ENCODE data around the gene BMP8B. TPM values are rescaled to one million over a fixed set of nuclear protein-coding genes. Genes with fewer than 3 reads are reported as not detected.
"Not testable (repeated sequence)": the region's sequence is repeated elsewhere in the genome, so short reads cannot be mapped to it uniquely, and the experiment has no call there.

Gene BMP8B
- polyA plus RNA-seq, 1 donor: 8.1 TPM

- Histone ChIP-seq H3K36me3 (ENCODE audit: control insufficient read depth, insufficient read depth, low read length) (no peaks in the 10 kb centered on the region), H3K4me3 (ENCODE audit: low read length) (no peak overlapping the region), H3K27me3 (ENCODE audit: control insufficient read depth, insufficient read depth, low read length) (no peaks in the 10 kb centered on the region), H3K9me3 (ENCODE audit: control insufficient read depth, low read depth, low read length) (peaks cover 4% of the 10 kb centered on the region), H3K27ac (ENCODE audit: low read length) (no peak overlapping the region), H3K4me1 (ENCODE audit: control insufficient read depth, insufficient read depth, low read length) (no peaks in the 10 kb centered on the region)
- 100% methylated on average over 2 of the region's 3 CpGs for WGBS (ENCODE audit: insufficient coverage, low lambda C conversion rate)
- no peak for DNase-seq
These were observed 24.2 kb upstream of the BMP8B start for GRCh38 chr1:39812913-39813312.

GRCh38 chr1:39808784-39809517 is 20.3 kb upstream of the BMP8B start:
- 95% methylated on average over 3 of the region's 8 CpGs for WGBS (ENCODE audit: insufficient coverage, low lambda C conversion rate)
- H3K4me3 ChIP-seq (ENCODE audit: low read length): no peak overlapping the region
- H3K4me1 ChIP-seq (ENCODE audit: control insufficient read depth, insufficient read depth, low read length): no peaks in the 10 kb centered on the region
- no peaks in the 10 kb centered on the region for H3K36me3 ChIP-seq (ENCODE audit: control insufficient read depth, insufficient read depth, low read length)
- peaks cover 12% of the 10 kb centered on the region for H3K9me3 ChIP-seq (ENCODE audit: control insufficient read depth, low read depth, low read length)
- H3K27ac ChIP-seq (ENCODE audit: low read length): no peak overlapping the region
- DNase-seq: no peak
- H3K27me3 ChIP-seq (ENCODE audit: control insufficient read depth, insufficient read depth, low read length): no peaks in the 10 kb centered on the region

GRCh38 chr1:39805385-39805784 is 16.7 kb upstream of the BMP8B start:
- Histone ChIP-seq H3K9me3 (ENCODE audit: control insufficient read depth, low read depth, low read length) (peaks cover 12% of the 10 kb centered on the region), H3K4me1 (ENCODE audit: control insufficient read depth, insufficient read depth, low read length) (no peaks in the 10 kb centered on the region), H3K27ac (ENCODE audit: low read length) (no peak overlapping the region), H3K36me3 (ENCODE audit: control insufficient read depth, insufficient read depth, low read length) (no peaks in the 10 kb centered on the region), H3K27me3 (ENCODE audit: control insufficient read depth, insufficient read depth, low read length) (no peaks in the 10 kb centered on the region), H3K4me3 (ENCODE audit: low read length) (no peak overlapping the region)
- DNase-seq: no peak
- whole genome bisulfite sequencing (ENCODE audit: insufficient coverage, low lambda C conversion rate): 100% methylated on average over 2 of the region's 2 CpGs

GRCh38 chr1:39802496-39803260 is 14.0 kb upstream of the BMP8B start:
- WGBS (ENCODE audit: insufficient coverage, low lambda C conversion rate): 80% methylated on average over 1 of the region's 14 CpGs
- H3K9me3 ChIP-seq (ENCODE audit: control insufficient read depth, low read depth, low read length): peaks cover 6% of the 10 kb centered on the region
- H3K36me3 ChIP-seq (ENCODE audit: control insufficient read depth, insufficient read depth, low read length): no peaks in the 10 kb centered on the region
- H3K4me3 ChIP-seq (ENCODE audit: low read length): no peak overlapping the region
- H3K27ac ChIP-seq (ENCODE audit: low read length): no peak overlapping the region
- peaks cover 4% of the 10 kb centered on the region for H3K4me1 ChIP-seq (ENCODE audit: control insufficient read depth, insufficient read depth, low read length)
- no peaks in the 10 kb centered on the region for H3K27me3 ChIP-seq (ENCODE audit: control insufficient read depth, insufficient read depth, low read length)
- no peak for DNase-seq

- peaks cover 4% of the 10 kb centered on the region for H3K4me1 ChIP-seq (ENCODE audit: control insufficient read depth, insufficient read depth, low read length)
- no peaks in the 10 kb centered on the region for H3K36me3 ChIP-seq (ENCODE audit: control insufficient read depth, insufficient read depth, low read length)
- DNase-seq: no peak
- H3K4me3 ChIP-seq (ENCODE audit: low read length): no peak overlapping the region
- no peaks in the 10 kb centered on the region for H3K27me3 ChIP-seq (ENCODE audit: control insufficient read depth, insufficient read depth, low read length)
- WGBS (ENCODE audit: insufficient coverage, low lambda C conversion rate): 100% methylated on average over 1 of the region's 3 CpGs
- H3K27ac ChIP-seq (ENCODE audit: low read length): peak overlapping the region; percentile 21
- H3K9me3 ChIP-seq (ENCODE audit: control insufficient read depth, low read depth, low read length): no peaks in the 10 kb centered on the region
These were observed 11.8 kb upstream of the BMP8B start for GRCh38 chr1:39800471-39800835.

GRCh38 chr1:39799770-39800470 is 11.3 kb upstream of the BMP8B start:
- H3K27ac ChIP-seq (ENCODE audit: low read length): peak overlapping the region; percentile 61
- WGBS (ENCODE audit: insufficient coverage, low lambda C conversion rate): no CpG with 5 or more reads among the region's 8 CpGs
- H3K4me3 ChIP-seq (ENCODE audit: low read length): no peak overlapping the region
- H3K9me3 ChIP-seq (ENCODE audit: control insufficient read depth, low read depth, low read length): no peaks in the 10 kb centered on the region
- peaks cover 4% of the 10 kb centered on the region for H3K4me1 ChIP-seq (ENCODE audit: control insufficient read depth, insufficient read depth, low read length)
- H3K36me3 ChIP-seq (ENCODE audit: control insufficient read depth, insufficient read depth, low read length): no peaks in the 10 kb centered on the region
- no peaks in the 10 kb centered on the region for H3K27me3 ChIP-seq (ENCODE audit: control insufficient read depth, insufficient read depth, low read length)
- peak; percentile 43 to 67 for DNase-seq

GRCh38 chr1:39798859-39799769 is 10.4 kb upstream of the BMP8B start:
- H3K4me3 ChIP-seq (ENCODE audit: low read length); H3K9me3 ChIP-seq (ENCODE audit: control insufficient read depth, low read depth, low read length); H3K27me3 ChIP-seq (ENCODE audit: control insufficient read depth, insufficient read depth, low read length); H3K4me1 ChIP-seq (ENCODE audit: control insufficient read depth, insufficient read depth, low read length); H3K36me3 ChIP-seq (ENCODE audit: control insufficient read depth, insufficient read depth, low read length): not testable (repeated sequence)
- peak; percentile 91 to 94 for DNase-seq
- WGBS (ENCODE audit: insufficient coverage, low lambda C conversion rate): no CpG with 5 or more reads among the region's 26 CpGs
- peak overlapping the region; percentile 61 for H3K27ac ChIP-seq (ENCODE audit: low read length)

- no peaks in the 10 kb centered on the region for H3K9me3 ChIP-seq (ENCODE audit: control insufficient read depth, low read depth, low read length)
- no CpG with 5 or more reads among the region's 1 CpG for WGBS (ENCODE audit: insufficient coverage, low lambda C conversion rate)
- DNase-seq: no peak
These were observed 7.0 kb upstream of the BMP8B start for GRCh38 chr1:39795651-39796050.

GRCh38 chr1:39791838-39792237 is 3.2 kb upstream of the BMP8B start:
- peaks cover 32% of the 10 kb centered on the region for H3K27me3 ChIP-seq (ENCODE audit: control insufficient read depth, insufficient read depth, low read length)
- no peaks in the 10 kb centered on the region for H3K9me3 ChIP-seq (ENCODE audit: control insufficient read depth, low read depth, low read length)
- WGBS (ENCODE audit: insufficient coverage, low lambda C conversion rate): no CpG with 5 or more reads among the region's 2 CpGs
- peaks cover 4% of the 10 kb centered on the region for H3K4me1 ChIP-seq (ENCODE audit: control insufficient read depth, insufficient read depth, low read length)
- H3K4me3 ChIP-seq (ENCODE audit: low read length): no peak overlapping the region
- no peaks in the 10 kb centered on the region for H3K36me3 ChIP-seq (ENCODE audit: control insufficient read depth, insufficient read depth, low read length)
- no peak for DNase-seq
- H3K27ac ChIP-seq (ENCODE audit: low read length): no peak overlapping the region

More at GRCh38 chr1:39795651-39796050, 7.0 kb upstream of the BMP8B start:
- Histone ChIP-seq H3K27ac (ENCODE audit: low read length) (no peak overlapping the region), H3K4me3 (ENCODE audit: low read length) (no peak overlapping the region), H3K4me1 (ENCODE audit: control insufficient read depth, insufficient read depth, low read length) (peaks cover 4% of the 10 kb centered on the region), H3K27me3 (ENCODE audit: control insufficient read depth, insufficient read depth, low read length) (peaks cover 10% of the 10 kb centered on the region), H3K36me3 (ENCODE audit: control insufficient read depth, insufficient read depth, low read length) (no peaks in the 10 kb centered on the region)
